DMS153 (cell line): ENCODE data around the gene CAMKMT.

ENCODE experiments used
- DNase-seq: peaks from one replicate; lab custom pipeline; 2025; lab: John Stamatoyannopoulos, UW

The CAMKMT gene

DNA sequence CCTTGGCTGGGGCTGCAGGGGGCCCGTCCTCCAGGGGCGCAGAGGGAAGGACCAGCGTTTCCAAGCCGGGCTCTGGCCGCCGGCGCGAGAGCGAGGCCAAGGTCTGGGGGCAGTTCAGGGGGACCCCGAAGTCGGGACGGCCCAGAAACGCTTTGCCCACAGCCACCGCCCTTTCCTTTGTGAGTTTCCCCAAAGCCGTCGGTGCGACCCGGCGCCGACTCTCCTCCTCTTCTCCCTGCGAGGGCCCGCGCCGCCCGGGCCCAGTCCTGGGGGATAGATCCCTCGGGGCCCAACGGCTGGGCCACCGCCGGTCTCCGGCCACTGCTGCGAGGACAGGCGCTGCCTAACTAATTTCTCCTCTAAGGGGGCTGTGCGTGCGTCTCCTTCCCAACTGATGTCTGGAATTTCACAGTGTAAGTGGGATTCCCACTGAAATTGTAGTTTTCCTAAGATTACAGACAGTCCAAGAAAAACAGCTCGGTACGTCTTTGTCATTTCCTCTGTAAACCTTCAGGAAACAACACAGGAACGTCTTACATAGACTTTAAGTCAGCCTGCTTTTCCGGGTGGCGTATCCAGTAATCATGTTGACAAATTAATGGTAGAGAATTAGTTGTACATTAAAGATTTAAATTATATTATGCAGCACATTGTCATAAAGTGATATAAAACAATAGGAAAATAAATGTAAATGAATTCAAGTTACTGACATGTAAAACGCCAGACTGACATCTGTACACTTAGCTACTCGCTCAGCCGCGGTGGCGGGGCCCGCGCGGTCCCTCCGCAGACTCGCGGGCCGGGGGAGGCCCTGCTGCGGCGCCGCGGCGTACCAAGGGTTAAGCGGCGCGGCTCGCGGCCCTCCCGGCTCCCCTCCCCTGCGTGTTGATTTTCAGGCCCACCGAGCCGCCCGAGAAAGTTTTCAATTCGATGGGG, 440.4 kb downstream of the CAMKMT start:
- no peak for DNase-seq

DNA sequence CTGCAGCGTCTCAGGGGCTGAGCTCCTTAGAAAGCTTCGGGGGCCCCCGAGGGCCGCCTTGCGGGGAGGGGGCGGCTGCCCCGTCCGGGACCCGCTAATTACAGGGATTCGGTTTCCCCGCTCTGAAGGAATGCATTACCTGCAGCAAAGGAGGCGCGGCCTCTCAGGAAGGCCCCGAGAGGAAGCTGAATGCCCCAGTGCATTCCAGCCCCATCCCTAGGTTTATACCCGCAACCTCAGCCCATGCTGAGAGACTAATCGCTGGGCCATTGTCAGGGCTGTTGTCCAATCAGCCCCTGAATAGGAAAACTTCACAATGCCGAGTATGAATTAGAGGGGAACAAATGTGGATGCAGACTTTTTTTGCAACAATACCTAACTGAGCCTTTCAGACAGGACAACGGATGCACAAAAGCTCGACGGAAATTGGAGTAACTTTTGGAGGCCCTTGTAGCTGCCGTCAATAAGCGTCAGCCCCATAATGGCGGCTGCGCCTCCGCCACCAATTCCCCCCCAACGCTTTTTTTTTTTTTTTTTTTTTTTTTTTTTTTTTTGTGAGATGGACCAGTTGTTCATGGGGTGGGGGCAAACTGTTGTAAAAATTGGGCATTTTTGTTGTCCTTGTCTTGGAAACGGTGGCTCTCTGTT, 441.2 kb downstream of the CAMKMT start:
- DNase-seq = no peak

DNA sequence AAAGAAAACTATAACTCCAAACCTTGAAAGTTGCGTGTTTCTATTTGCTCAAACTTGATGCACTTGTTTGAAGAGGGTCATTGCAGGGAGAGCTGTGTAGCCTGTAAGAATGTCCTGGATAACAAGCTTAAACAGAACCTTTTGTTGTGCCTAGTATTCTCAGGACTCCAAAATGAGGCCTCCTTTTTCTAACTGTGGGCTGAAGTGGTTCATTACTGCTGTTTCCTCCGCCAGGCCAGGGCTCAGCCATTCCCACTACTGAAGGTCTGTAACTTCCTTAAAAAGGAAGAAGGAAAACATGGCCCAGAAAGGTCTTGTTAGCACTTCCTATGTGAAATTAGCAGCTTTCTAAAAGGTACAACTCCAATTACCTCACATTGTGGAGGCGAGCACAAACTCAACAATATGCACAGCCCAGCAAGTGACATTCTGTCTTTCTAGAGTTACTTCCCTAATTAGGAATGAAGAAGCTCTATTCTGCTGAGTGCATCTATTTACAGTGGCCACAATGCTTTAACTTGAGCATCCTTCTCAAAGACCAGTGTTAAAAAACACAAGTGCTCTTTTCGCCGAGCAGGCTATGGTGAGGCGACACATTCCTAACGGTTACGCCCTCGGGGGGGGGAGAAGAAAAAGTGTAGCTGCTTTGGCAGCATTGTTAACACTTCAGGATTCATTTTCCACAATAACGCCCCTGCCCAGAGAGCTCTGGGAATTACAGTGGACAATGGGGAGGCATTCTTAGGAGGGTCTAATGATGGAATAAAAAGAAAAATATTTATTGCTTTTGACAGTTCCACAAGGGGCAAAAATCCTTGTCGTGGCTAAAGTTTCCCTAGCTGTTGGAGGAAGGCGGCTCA, 442.9 kb downstream of the CAMKMT start:
- no peak for DNase-seq

DNA sequence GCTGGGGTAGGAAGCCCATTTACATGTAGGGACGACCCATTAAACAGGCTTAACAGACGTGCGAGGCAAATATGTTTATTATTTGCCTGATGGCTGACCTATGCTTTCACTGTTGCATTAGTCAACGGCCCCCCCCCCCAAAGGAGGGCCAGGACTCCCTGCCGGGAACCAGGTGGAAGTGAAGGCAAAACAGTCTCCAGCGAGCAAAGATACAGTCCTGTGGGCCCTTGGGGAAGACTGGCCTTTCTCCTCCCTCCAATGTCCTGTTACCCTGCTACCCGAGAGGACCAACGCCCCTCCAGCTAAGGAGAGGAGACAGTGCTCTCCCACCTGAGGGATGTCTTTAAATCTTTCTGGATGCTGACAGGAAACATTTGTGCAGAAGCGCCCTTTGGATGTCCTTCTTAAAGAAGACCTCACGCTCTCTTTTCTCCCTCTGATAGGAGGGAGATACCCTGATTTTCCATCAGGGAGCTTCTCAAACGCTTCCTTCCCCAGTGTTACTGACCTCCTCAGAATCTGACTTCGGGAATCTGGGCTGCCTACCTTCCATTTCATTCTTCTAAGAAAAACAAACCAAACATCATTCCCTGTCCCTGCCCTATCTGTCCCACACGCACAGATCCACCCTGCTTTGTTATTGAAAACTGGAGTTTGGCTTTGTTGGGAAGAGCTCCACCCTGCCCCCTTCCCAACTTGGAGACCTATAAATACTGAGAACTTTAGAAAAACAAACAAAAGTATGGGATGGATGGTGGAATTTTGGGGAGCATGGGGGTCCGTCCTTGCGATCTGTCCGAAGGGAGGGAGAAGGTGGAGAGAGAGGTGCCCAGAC, 443.9 kb downstream of the CAMKMT start:
- DNase-seq = no peak

DNA sequence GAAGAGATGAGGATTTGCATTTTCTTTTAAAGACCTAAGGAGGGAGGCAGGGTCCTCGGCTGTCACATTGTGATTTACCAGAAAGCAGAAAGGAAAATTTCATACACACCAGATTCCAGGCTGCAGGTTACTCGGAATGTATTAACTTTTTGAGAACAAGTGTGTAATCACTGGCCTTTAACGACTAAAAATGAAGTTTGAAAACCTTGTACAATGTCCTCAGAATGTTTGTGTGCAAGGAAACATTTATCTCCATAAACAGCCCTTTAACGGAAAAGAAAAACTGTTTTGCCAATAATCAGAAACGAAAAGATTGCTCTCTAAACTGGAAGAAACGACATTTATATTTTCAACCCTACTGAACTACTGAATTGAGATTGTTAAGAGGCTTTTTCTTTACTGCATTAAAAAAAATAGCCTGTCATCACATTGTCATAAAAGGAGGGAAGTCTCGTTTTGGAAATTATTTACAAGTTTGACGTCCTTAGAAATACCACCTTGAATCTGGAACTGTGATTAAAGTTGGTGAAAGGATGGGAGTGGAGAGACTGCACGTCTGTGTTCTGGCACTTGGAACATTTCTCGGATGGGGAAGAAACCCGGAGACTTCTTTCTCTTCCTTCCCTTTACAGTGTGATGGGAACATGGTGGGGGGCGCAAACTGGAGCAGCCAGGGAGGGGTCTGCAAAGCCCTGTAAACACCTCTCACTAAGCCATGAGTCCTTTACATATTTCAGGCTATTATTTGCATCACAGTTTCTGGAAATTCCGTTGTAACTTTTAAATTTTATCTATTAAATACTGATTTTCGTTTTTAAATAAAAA, 445.7 kb downstream of the CAMKMT start:
- no peak for DNase-seq

DNA sequence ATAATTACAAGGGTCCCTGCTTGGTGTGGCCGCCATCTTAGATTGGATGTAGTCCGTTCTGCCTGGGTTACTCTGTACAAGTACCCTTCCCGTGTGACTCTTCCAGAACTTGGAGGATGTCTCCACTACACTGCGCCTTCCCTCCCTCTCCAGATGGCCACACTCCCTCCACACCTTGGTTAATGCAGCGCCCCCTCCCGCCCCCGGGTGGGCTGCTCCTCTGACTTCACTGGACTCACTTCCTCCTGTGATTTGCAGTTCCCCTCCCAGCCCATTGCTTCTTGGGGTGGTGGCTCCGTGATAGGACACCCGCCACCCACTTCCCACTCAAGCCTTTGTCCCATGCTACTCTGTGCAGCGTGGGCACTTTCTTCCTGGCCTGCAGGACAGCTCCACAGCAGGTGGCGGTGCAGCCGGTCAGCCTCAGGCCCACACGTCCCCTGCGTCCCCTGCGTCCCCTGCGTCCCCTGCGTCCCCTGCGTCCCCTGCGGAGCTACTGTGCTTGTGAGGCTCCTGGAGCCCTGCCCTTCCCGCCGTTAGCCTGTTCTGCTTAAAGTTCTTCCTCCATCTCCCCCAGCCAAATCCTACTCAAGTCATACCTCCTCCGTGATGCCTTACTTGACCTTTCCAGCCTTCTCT, 449.3 kb downstream of the CAMKMT start:
- no peak for DNase-seq

DNA sequence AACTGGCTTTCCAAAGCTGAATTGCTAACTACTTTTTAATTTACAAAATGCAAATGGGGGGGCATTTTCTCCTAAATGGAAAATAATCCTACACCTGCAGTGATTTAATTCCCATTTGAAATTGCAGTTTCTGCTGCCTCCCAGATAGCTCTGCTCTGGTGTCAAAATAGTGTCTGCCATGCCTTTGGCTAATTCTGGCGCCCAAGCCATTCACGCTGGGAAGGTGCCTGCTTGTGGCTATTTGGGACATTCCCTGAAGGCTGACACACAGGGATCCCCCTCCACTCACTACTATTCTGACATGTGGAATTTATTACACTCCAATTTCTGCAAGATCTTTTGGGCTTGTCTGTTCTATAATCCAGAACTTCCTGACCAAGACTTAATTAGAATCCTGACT, 451.4 kb downstream of the CAMKMT start:
- no peak for DNase-seq

DNA sequence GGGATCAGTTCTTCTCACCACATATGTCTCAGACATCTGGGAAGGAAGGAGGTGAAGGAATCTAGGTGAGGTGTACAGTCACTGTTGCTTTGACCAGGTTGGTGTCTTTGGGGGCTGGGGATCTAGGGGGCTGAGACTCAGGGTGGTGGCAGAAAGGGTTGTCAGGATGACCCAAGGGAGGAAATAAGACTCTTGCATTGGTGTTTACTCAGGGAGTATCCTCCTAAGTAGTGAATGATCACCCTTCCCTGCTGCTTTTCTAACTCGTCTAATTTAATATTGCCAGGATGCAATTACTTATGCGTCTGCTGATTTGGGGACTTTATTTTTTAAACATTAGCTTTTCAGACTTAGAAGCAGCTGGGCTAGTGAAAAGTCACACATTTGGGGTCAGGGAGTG, 451.9 kb downstream of the CAMKMT start:
- no peak for DNase-seq

DNA sequence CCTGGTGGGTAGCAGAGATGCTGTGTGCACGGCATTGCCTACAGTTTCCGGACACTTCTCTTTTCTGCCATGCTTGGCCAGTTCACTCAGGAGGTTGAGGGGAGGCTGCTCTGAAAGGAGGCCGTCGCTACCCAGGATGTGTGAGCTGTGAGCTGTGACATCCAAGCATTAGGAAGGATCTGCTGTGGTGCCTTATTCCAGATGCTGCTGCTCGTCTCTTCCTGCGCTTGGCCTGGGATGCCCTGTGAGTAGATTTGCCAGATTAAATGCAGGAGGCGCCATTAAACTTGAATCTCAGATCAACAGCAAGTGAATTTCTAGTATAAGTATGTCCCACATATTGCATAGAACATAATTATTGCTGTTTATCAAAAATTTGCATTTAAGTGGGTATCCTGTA, 455.5 kb downstream of the CAMKMT start:
- DNase-seq = no peak

DNA sequence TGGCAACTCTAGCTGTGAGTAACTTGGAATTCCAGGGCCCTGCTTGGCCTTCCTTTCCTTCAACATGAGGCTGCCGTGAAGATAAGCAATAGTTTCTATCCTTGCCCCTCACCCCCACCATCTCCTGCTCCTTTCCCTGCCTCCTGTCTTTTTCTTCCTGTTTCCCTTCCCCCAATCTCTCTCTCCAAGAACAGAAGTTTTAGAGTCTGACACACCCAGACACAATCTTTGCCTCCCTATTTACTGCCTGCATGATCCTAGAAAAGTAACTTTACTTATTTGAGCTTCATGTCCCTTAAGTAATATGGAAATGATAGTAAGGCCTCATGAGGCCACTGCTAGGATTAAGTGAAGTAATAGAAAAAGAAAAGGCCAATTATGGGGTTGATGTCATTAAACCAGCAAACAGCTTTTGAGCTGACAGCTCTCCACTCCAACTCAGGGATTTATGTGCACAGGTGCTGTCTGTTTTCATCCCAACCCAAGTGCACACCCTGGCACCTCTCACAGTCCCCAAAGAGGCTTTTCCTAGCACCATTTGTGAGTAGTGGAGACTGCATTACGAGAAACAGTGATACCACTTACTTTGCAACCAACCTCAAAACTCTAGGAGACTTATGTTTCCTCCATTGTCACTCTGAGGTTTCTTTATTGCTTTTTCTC, 456.1 kb downstream of the CAMKMT start:
- DNase-seq = peak; percentile 54

DNA sequence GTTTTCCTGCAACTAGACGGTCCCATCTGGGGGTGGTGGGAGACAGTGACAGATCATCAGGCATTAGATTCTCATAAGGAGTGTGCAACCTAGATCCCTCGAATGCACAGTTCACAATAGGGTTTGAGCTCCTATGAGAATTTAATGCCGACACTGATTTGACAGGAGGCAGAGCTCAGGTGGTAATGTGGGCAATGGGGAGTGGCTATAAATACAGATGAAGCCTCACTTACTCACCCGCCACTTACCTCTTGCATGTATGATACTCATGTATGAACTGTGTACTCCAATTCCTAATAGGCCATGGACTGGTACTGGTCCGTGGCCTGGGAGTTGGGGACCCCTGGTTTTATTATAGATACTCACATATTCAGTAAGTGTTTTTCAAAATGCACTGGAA, 457.3 kb downstream of the CAMKMT start:
- DNase-seq = no peak

DNA sequence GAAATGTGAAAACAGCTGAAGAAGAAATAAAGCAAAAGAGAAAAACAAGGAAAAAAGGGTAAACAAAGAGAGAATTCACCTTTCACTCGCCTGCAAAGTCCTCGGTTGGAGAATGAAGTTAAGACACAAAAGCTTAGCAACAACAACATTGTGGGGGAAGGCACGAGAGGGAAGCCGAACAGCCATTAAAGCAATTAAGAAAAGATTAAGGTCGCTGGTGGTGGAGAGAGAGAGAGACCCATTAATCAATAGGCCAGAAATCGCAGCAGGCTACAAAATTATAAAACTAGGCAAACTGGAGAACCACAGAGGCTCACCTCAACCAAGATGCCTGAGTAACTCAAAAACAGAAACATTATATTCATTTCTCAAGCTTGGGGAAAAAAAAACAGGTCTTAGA, 459.8 kb downstream of the CAMKMT start:
- DNase-seq = no peak

DNA sequence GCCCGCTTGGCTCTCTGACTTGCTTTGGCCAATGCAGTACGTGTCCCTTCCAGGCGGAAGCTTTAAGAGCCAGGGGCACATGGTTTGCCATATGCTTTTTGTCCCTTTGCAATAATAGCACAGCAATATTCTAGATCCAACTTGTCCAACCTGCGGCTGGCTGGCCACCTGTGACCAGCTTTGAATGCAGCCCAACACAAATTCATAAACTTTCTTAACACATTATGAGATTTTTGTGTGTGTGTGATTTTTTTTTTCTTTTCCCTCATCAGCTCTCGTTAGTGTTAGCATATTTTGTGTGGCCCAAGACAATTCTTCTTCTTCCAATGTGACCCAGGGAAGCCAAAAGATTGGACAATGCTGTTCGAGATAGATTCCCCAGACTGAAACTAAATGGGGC, 460.4 kb downstream of the CAMKMT start:
- DNase-seq = no peak
